HepG2 (cell line): ENCODE measurements around the gene PTPRM. TPM values are rescaled to one million over a fixed set of nuclear protein-coding genes. Genes with fewer than 3 reads are reported as not detected.

Experiments used
- GPN1 ChIP-seq: sonication (generic); formaldehyde crosslinking; IDR thresholded peaks from 2 replicates; pipeline ENCODE4 v1.5.1; 2020; ENCODE audit warnings: missing genetic modification reagents, borderline replicate concordance
- GTF3A ChIP-seq: sonication (generic); formaldehyde crosslinking; conservative IDR thresholded peaks from 2 replicates; pipeline ENCODE4 v1.4.0; 2020; ENCODE audit warnings: mild to moderate bottlenecking, missing genetic modification reagents
- HNRNPK ChIP-seq: fragments of 200-400 bp; formaldehyde crosslinking; IDR thresholded peaks from 2 replicates; pipeline ENCODE4 v1.6.1; 2018; ENCODE audit warnings: low read length, low read depth, moderate library complexity, mild to moderate bottlenecking; ENCODE audit not compliant: poor library complexity, severe bottlenecking
- MTF1 ChIP-seq: sonication (generic); formaldehyde crosslinking; IDR thresholded peaks from 2 replicates; pipeline ENCODE4 v1.5.0; 2020; ENCODE audit warnings: missing genetic modification reagents
- NFE2 ChIP-seq: sonication (generic); formaldehyde crosslinking; IDR thresholded peaks from 2 replicates; pipeline ENCODE4 v1.4.0; 2020; ENCODE audit warnings: missing genetic modification reagents
- PAF1 ChIP-seq: IDR thresholded peaks from 2 replicates; pipeline ENCODE4 v1.6.1; 2016; ENCODE audit warnings: missing genetic modification reagents, missing compliant biosample characterization
- RAD21 ChIP-seq: fragments of 450-650 bp; formaldehyde crosslinking; IDR thresholded peaks from 2 replicates; pipeline ENCODE4 v1.5.0; 2020; ENCODE audit warnings: mild to moderate bottlenecking
- RAD51 ChIP-seq: fragments of 450-650 bp; IDR thresholded peaks from 2 replicates; pipeline ENCODE4 v1.6.1; 2016; ENCODE audit warnings: borderline replicate concordance
- RARG ChIP-seq: sonication (generic); formaldehyde crosslinking; IDR thresholded peaks from 2 replicates; pipeline ENCODE4 v1.4.0; 2020; ENCODE audit warnings: low read depth, mild to moderate bottlenecking, missing genetic modification reagents
- RCOR2 ChIP-seq: IDR thresholded peaks from 2 replicates; pipeline ENCODE4 v1.6.1; 2016; ENCODE audit warnings: missing biosample characterization, missing genetic modification reagents
- SMAD9 ChIP-seq: sonication (generic); formaldehyde crosslinking; IDR thresholded peaks from 2 replicates; pipeline ENCODE4 v1.5.1; 2020; ENCODE audit warnings: mild to moderate bottlenecking, missing genetic modification reagents
- SRF ChIP-seq: IDR thresholded peaks from 2 replicates; pipeline ENCODE4 v1.6.1; 2011; ENCODE audit warnings: mild to moderate bottlenecking, low read depth, low read length, moderate library complexity
- TEAD3 ChIP-seq: optimal IDR thresholded peaks from 2 replicates; pipeline ENCODE3; 2016; ENCODE audit warnings: borderline replicate concordance
- TP53 ChIP-seq: sonication (generic); formaldehyde crosslinking; conservative IDR thresholded peaks from 2 replicates; pipeline ENCODE4 v1.4.0; 2020; ENCODE audit warnings: missing genetic modification reagents
- ZBTB42 ChIP-seq: sonication (generic); formaldehyde crosslinking; IDR thresholded peaks from 2 replicates; pipeline ENCODE4 v1.5.0; 2020; ENCODE audit warnings: mild to moderate bottlenecking, missing genetic modification reagents
- ZC3H13 ChIP-seq: sonication (generic); formaldehyde crosslinking; IDR thresholded peaks from 2 replicates; pipeline ENCODE4 v1.8.1; 2023; ENCODE audit warnings: mild to moderate bottlenecking, missing genetic modification reagents, moderate library complexity
- ZNF577 ChIP-seq: sonication (generic); formaldehyde crosslinking; IDR thresholded peaks from 2 replicates; pipeline ENCODE4 v1.4.0; 2020; ENCODE audit warnings: mild to moderate bottlenecking, low read depth, missing genetic modification reagents, borderline replicate concordance
- polyA plus RNA-seq, 8 experiments: library from polyadenylated mRNA; depleted of rRNA in 3 of 8; stranded (reverse) in 7 of 8; unstranded in 1 of 8; fragments of >200 nt; fragmentation: Illumina TruSeq in 4 of 8; extraction: Trizol in 4 of 8; gene quantifications; 2 replicates each; pipeline versions ENCODE4 v1.2.1 to v1.2.3, GENCODE V29; 2011 to 2016; ENCODE audit warnings: low read depth in 4 of 8, missing spikeins in 1 of 8, mixed read lengths in 1 of 8; ENCODE audit not compliant: insufficient read depth in 1 of 8
- total RNA-seq, 5 experiments: library from RNA; depleted of rRNA; stranded (reverse); fragments of >200 nt; fragmentation: Illumina TruSeq; extraction: Trizol; gene quantifications; 2 replicates each; pipeline ENCODE4 v1.2.3, GENCODE V29; 2016; ENCODE audit warnings: low read depth in 1 of 5
- TF ChIP-seq, protein P1 (sequence below): sonication (generic); formaldehyde crosslinking; IDR thresholded peaks from 2 replicates; pipeline ENCODE4 v1.5.0; 2020; ENCODE audit warnings: mild to moderate bottlenecking, missing genetic modification reagents
- TF ChIP-seq, protein P2 (sequence below): sonication (generic); formaldehyde crosslinking; IDR thresholded peaks from 2 replicates; pipeline ENCODE4 v1.5.1; 2020; ENCODE audit warnings: mild to moderate bottlenecking, missing genetic modification reagents, borderline replicate concordance
- TF ChIP-seq, protein P3 (sequence below): IDR thresholded peaks from 2 replicates; pipeline ENCODE4 v1.6.1; 2016
- TF ChIP-seq, protein P4 (sequence below): sonication (generic); formaldehyde crosslinking; IDR thresholded peaks from 2 replicates; pipeline ENCODE4 v1.9.0; 2022; ENCODE audit warnings: low read depth, missing genetic modification reagents
- TF ChIP-seq, protein P5 (sequence below): sonication (generic); formaldehyde crosslinking; IDR thresholded peaks from 2 replicates; pipeline ENCODE4 v1.8.0; 2022; ENCODE audit warnings: missing genetic modification reagents, mild to moderate bottlenecking, moderate library complexity, borderline replicate concordance

PTPRM gene
- total and polyA plus RNA-seq, 2 of the 13 experiments (the other 11 are each of a cell fraction or from before 2014, with no cell fraction given) = 12.6 to 108 TPM

DNA sequence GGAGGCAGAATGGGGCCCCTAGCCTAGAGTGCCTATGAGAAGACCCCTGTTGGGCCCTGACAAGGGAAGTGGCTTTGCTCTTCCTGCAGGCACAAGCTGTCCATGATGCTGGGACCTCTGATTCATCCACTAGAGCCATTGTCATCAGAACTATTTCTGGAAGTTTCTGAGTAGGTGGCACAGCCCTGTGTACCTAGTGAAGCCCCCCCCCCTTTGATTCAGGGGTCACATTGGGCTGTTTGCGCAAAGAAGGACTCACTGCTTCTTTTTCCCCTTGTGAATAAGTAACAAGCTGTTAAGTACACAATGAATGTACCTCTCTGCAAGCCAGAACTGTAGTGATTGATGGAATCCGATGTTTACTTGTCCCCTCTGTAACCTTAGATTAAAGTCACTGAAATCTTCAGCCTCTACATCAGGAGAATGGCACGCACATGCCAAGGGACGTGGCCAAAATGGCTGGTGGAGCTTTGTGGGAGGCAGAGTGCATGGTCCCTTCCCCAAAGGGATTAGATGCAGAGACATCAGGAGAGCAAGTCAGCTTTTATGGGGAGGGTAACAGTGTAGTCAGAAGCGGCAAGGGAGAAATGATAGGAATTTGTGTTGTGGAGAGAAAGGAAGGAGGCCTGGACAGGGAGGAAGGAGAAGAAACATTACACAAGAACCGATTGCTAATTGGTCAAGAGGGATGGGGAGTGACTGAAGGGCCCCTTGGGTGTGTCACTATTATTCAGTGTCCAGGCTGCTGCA is 774.5 kb downstream of the PTPRM start (continued):
- TF ChIP-seq, protein P1, sequence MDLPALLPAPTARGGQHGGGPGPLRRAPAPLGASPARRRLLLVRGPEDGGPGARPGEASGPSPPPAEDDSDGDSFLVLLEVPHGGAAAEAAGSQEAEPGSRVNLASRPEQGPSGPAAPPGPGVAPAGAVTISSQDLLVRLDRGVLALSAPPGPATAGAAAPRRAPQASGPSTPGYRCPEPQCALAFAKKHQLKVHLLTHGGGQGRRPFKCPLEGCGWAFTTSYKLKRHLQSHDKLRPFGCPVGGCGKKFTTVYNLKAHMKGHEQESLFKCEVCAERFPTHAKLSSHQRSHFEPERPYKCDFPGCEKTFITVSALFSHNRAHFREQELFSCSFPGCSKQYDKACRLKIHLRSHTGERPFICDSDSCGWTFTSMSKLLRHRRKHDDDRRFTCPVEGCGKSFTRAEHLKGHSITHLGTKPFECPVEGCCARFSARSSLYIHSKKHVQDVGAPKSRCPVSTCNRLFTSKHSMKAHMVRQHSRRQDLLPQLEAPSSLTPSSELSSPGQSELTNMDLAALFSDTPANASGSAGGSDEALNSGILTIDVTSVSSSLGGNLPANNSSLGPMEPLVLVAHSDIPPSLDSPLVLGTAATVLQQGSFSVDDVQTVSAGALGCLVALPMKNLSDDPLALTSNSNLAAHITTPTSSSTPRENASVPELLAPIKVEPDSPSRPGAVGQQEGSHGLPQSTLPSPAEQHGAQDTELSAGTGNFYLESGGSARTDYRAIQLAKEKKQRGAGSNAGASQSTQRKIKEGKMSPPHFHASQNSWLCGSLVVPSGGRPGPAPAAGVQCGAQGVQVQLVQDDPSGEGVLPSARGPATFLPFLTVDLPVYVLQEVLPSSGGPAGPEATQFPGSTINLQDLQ = no peak
- peak; percentile 25; the same call in 1 of the 2 replicates for TF ChIP-seq RAD21 (CRISPR knock-in tag)
- no peak for TF ChIP-seq PAF1
- no peak for TF ChIP-seq TP53 (CRISPR knock-in tag)
- no peak for TF ChIP-seq NFE2 (CRISPR knock-in tag)
- no peak for TF ChIP-seq SRF
- TF ChIP-seq, protein P2, sequence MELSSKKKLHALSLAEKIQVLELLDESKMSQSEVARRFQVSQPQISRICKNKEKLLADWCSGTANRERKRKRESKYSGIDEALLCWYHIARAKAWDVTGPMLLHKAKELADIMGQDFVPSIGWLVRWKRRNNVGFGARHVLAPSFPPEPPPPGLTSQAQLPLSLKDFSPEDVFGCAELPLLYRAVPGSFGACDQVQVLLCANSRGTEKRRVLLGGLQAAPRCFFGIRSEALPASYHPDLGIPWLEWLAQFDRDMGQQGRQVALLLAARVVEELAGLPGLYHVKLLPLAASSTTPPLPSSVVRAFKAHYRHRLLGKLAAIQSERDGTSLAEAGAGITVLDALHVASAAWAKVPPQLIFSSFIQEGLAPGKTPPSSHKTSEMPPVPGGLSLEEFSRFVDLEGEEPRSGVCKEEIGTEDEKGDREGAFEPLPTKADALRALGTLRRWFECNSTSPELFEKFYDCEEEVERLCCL (CRISPR knock-in tag) = no peak
- 0 out of 2 replicates have a peak, but pooled peaks have one; percentile 53 for TF ChIP-seq ZC3H13 (CRISPR knock-in tag)
- peak; percentile 81; the same call in 1 of the 2 replicates for TF ChIP-seq RCOR2 (CRISPR knock-in tag)
- TF ChIP-seq RAD51 = no peak
- TF ChIP-seq TEAD3 = peak; percentile 95
- TF ChIP-seq GTF3A (CRISPR knock-in tag) = no peak
- TF ChIP-seq RARG (CRISPR knock-in tag) = no peak
- TF ChIP-seq, protein P3, sequence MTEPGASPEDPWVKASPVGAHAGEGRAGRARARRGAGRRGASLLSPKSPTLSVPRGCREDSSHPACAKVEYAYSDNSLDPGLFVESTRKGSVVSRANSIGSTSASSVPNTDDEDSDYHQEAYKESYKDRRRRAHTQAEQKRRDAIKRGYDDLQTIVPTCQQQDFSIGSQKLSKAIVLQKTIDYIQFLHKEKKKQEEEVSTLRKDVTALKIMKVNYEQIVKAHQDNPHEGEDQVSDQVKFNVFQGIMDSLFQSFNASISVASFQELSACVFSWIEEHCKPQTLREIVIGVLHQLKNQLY = no peak
- TF ChIP-seq, protein P4, sequence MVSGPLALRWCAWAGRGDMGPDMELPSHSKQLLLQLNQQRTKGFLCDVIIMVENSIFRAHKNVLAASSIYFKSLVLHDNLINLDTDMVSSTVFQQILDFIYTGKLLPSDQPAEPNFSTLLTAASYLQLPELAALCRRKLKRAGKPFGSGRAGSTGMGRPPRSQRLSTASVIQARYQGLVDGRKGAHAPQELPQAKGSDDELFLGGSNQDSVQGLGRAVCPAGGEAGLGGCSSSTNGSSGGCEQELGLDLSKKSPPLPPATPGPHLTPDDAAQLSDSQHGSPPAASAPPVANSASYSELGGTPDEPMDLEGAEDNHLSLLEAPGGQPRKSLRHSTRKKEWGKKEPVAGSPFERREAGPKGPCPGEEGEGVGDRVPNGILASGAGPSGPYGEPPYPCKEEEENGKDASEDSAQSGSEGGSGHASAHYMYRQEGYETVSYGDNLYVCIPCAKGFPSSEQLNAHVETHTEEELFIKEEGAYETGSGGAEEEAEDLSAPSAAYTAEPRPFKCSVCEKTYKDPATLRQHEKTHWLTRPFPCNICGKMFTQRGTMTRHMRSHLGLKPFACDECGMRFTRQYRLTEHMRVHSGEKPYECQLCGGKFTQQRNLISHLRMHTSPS (CRISPR knock-in tag) = peak; percentile 43; the same call in 1 of the 2 replicates
- no peak for TF ChIP-seq GPN1
- TF ChIP-seq, protein P5, sequence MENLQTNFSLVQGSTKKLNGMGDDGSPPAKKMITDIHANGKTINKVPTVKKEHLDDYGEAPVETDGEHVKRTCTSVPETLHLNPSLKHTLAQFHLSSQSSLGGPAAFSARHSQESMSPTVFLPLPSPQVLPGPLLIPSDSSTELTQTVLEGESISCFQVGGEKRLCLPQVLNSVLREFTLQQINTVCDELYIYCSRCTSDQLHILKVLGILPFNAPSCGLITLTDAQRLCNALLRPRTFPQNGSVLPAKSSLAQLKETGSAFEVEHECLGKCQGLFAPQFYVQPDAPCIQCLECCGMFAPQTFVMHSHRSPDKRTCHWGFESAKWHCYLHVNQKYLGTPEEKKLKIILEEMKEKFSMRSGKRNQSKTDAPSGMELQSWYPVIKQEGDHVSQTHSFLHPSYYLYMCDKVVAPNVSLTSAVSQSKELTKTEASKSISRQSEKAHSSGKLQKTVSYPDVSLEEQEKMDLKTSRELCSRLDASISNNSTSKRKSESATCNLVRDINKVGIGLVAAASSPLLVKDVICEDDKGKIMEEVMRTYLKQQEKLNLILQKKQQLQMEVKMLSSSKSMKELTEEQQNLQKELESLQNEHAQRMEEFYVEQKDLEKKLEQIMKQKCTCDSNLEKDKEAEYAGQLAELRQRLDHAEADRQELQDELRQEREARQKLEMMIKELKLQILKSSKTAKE (CRISPR knock-in tag) = peak; percentile 64
- no peak for TF ChIP-seq ZNF577 (CRISPR knock-in tag)
- no peak for TF ChIP-seq SMAD9
- TF ChIP-seq HNRNPK = no peak
- TF ChIP-seq ZBTB42 = no peak
- no peak for TF ChIP-seq MTF1 (CRISPR knock-in tag)
